GM19395 (cell line): ENCODE data around the gene ELK4.

Experiments used
- ATAC-seq: cut with Tn5 transposase; IDR thresholded peaks from one replicate; pipeline ENCODE4 v1.9.1; 2021; ENCODE audit warnings: mild to moderate bottlenecking, moderate library complexity; ENCODE audit not compliant: unreplicated experiment

The ELK4 gene

GRCh38 chr1:205597691-205598314 is 34.0 kb downstream of the ELK4 start:
- no peak for ATAC-seq

GRCh38 chr1:205596876-205597275 is 34.9 kb downstream of the ELK4 start:
- no peak for ATAC-seq

- no peak for ATAC-seq
These were observed 36.0 kb downstream of the ELK4 start for GRCh38 chr1:205595861-205596260.

- no peak for ATAC-seq
These were observed 36.4 kb downstream of the ELK4 start for GRCh38 chr1:205595435-205595834.

- no peak for ATAC-seq
These were observed 37.0 kb downstream of the ELK4 start for GRCh38 chr1:205594846-205595245.

GRCh38 chr1:205593967-205594366 is 37.8 kb downstream of the ELK4 start:
- no peak for ATAC-seq

- ATAC-seq, result no peak
These were observed 38.3 kb downstream of the ELK4 start for GRCh38 chr1:205593532-205593931.

- ATAC-seq, result no peak
These were observed 39.3 kb downstream of the ELK4 start for GRCh38 chr1:205592443-205593003.

GRCh38 chr1:205591522-205592351 is 40.1 kb downstream of the ELK4 start:
- peak; percentile 71 for ATAC-seq

- no peak for ATAC-seq
These were observed 40.9 kb downstream of the ELK4 start for GRCh38 chr1:205590777-205591513.

- ATAC-seq, result no peak
These were observed 41.4 kb downstream of the ELK4 start for GRCh38 chr1:205590457-205590768.

GRCh38 chr1:205589618-205590456 is 42.0 kb downstream of the ELK4 start:
- ATAC-seq, result no peak

GRCh38 chr1:205589046-205589445 is 42.8 kb downstream of the ELK4 start:
- no peak for ATAC-seq

GRCh38 chr1:205588636-205589035 is 43.2 kb downstream of the ELK4 start:
- no peak for ATAC-seq

GRCh38 chr1:205587581-205587980 is 44.2 kb downstream of the ELK4 start:
- ATAC-seq, result no peak

- no peak for ATAC-seq
These were observed 45.7 kb downstream of the ELK4 start for GRCh38 chr1:205585835-205586785.

GRCh38 chr1:205585169-205585834 is 46.5 kb downstream of the ELK4 start:
- ATAC-seq, result no peak

GRCh38 chr1:205584732-205585131 is 47.1 kb downstream of the ELK4 start:
- no peak for ATAC-seq
